ENCODE data around the gene MACF1. TPM values are rescaled to one million over a fixed set of nuclear protein-coding genes. Genes with fewer than 3 reads are reported as not detected.

Gene MACF1
- total and polyA plus RNA-seq, 4 donors = 69.1 to 966 (median 233) TPM

DNA sequence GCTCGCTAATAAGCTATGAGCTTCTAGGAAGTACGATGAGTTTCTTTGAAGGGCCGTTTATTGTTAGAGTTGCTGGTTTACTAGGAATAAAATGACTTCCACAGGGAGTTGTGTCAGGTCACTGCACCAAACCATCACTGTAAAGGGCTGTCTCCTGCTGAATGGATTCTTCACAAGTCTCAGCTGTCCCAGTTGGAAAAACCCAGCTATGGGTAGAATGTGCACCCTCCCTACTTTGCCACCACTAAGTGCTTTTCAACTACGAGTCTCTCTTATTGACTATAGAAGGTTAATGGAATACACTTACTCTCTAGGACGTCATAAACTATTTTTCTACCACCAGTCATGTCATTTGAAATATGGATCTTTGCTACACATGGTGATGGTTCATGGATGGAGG is 192.2 kb downstream of the MACF1 start:
- peaks cover 16 to 49% (median 22%) of the 10 kb centered on the region in 5 donors for H3K4me1 ChIP-seq (ENCODE audit: control insufficient read depth in 5 of 5, insufficient read depth in 5 of 5, low read length in 5 of 5)
- no peak overlapping the region for H3K9ac ChIP-seq (ENCODE audit: insufficient read depth in 1 of 2, low read length in 2 of 2)
- H3K36me3 ChIP-seq (ENCODE audit: control insufficient read depth in 4 of 4, insufficient read depth in 4 of 4, low read length in 4 of 4) = peaks cover 0 to 17% (median 3%) of the 10 kb centered on the region in 4 donors
- ATAC-seq (ENCODE audit: insufficient read depth, low FRiP score) (no peak), DNase-seq (no peak)
- no peaks in the 10 kb centered on the region for H3K27me3 ChIP-seq (ENCODE audit: control insufficient read depth in 3 of 3, insufficient read depth in 3 of 3, low read length in 2 of 3)
- H3K9me3 ChIP-seq (ENCODE audit: control insufficient read depth in 4 of 4, insufficient read depth in 3 of 4, low read length in 3 of 4) = no peaks in the 10 kb centered on the region
- H3K27ac ChIP-seq (ENCODE audit: low read depth in 1 of 2, low read length in 1 of 2) = no peak overlapping the region
- WGBS, 2 donors = 68 to 75% methylated on average over 5 of the region's 5 CpGs
- no peak overlapping the region for H3K4me3 ChIP-seq
- TF ChIP-seq, protein P1, sequence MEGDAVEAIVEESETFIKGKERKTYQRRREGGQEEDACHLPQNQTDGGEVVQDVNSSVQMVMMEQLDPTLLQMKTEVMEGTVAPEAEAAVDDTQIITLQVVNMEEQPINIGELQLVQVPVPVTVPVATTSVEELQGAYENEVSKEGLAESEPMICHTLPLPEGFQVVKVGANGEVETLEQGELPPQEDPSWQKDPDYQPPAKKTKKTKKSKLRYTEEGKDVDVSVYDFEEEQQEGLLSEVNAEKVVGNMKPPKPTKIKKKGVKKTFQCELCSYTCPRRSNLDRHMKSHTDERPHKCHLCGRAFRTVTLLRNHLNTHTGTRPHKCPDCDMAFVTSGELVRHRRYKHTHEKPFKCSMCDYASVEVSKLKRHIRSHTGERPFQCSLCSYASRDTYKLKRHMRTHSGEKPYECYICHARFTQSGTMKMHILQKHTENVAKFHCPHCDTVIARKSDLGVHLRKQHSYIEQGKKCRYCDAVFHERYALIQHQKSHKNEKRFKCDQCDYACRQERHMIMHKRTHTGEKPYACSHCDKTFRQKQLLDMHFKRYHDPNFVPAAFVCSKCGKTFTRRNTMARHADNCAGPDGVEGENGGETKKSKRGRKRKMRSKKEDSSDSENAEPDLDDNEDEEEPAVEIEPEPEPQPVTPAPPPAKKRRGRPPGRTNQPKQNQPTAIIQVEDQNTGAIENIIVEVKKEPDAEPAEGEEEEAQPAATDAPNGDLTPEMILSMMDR (IDR thresholded peaks at IDR 0.05; ENCODE audit: control extremely low read depth, extremely low read depth) = no peak

DNA sequence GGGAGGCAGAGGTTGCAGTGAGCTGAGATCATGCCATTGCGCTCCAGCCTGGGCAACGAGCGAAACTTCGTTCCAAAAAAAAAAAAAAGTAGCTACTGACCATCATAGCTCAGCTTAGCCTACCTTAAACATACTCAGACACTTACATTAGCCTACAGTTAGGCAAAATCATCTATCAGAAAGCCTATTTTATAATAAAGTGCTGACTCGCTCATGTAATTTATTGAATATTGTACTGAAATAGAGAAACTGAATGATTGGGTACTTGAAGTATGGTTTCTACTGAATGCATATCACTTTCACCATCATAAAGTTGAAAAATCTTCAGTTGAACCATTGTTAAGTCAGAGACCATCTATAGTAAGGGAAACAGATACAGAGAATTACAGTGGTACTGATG is 193.0 kb downstream of the MACF1 start:
- ATAC-seq (ENCODE audit: insufficient read depth, low FRiP score) = no peak
- 96 to 98% methylated on average over 5 of the region's 5 CpGs for WGBS, 2 donors
- peaks cover 14 to 42% (median 16%) of the 10 kb centered on the region in 5 donors for H3K4me1 ChIP-seq (ENCODE audit: control insufficient read depth in 5 of 5, insufficient read depth in 5 of 5, low read length in 5 of 5)

GRCh38 chr1:39398278-39399021 is 194.0 kb downstream of the MACF1 start:
- ATAC-seq (ENCODE audit: insufficient read depth, low FRiP score) (peak; percentile 94), DNase-seq (peak; percentile 58 to 70 (median 65))
- no peak overlapping the region for H3K4me3 ChIP-seq
- peak overlapping the region; percentile 59 to 92 for H3K27ac ChIP-seq (ENCODE audit: low read depth in 1 of 2, low read length in 1 of 2)
- H3K4me1 ChIP-seq (ENCODE audit: control insufficient read depth in 5 of 5, insufficient read depth in 5 of 5, low read length in 5 of 5) = peaks cover 13 to 33% (median 14%) of the 10 kb centered on the region in 5 donors
- WGBS, 2 donors = 33 to 34% methylated on average over 6 of the region's 6 CpGs
- H3K27me3 ChIP-seq (ENCODE audit: control insufficient read depth in 3 of 3, insufficient read depth in 3 of 3, low read length in 2 of 3) = no peaks in the 10 kb centered on the region
- no peaks in the 10 kb centered on the region for H3K9me3 ChIP-seq (ENCODE audit: control insufficient read depth in 4 of 4, insufficient read depth in 3 of 4, low read length in 3 of 4)
- H3K36me3 ChIP-seq (ENCODE audit: control insufficient read depth in 4 of 4, insufficient read depth in 4 of 4, low read length in 4 of 4) = peaks cover 0 to 14% (median 2%) of the 10 kb centered on the region in 4 donors
- TF ChIP-seq, protein P1 (IDR thresholded peaks at IDR 0.05; ENCODE audit: control extremely low read depth, extremely low read depth) = no peak
- H3K9ac ChIP-seq (ENCODE audit: insufficient read depth in 1 of 2, low read length in 2 of 2) = peak overlapping the region in 1 of 2 donors; percentile 61

More for the DNA sequence above, 193.0 kb downstream of the MACF1 start:
- no peak overlapping the region for H3K27ac ChIP-seq (ENCODE audit: low read depth in 1 of 2, low read length in 1 of 2)
- no peak for DNase-seq
- H3K4me3 ChIP-seq = no peak overlapping the region
- H3K9me3 ChIP-seq (ENCODE audit: control insufficient read depth in 4 of 4, insufficient read depth in 3 of 4, low read length in 3 of 4) = no peaks in the 10 kb centered on the region
- H3K36me3 ChIP-seq (ENCODE audit: control insufficient read depth in 4 of 4, insufficient read depth in 4 of 4, low read length in 4 of 4) = peaks cover 0 to 14% (median 3%) of the 10 kb centered on the region in 4 donors
- H3K27me3 ChIP-seq (ENCODE audit: control insufficient read depth in 3 of 3, insufficient read depth in 3 of 3, low read length in 2 of 3) = no peaks in the 10 kb centered on the region
- TF ChIP-seq, protein P1 (IDR thresholded peaks at IDR 0.05; ENCODE audit: control extremely low read depth, extremely low read depth) = no peak
- H3K9ac ChIP-seq (ENCODE audit: insufficient read depth in 1 of 2, low read length in 2 of 2) = no peak overlapping the region
